GM21786 (cell line): Measurements from ENCODE around the gene ZDHHC11B.
"Not testable (repeated sequence)": the region's sequence is repeated elsewhere in the genome, so short reads cannot be mapped to it uniquely, and the experiment has no call there.

Source experiments
- ATAC-seq: cut with Tn5 transposase; IDR thresholded peaks from one replicate; pipeline ENCODE4 v1.9.1; 2021; ENCODE audit not compliant: unreplicated experiment

ZDHHC11B gene

GRCh38 chr5:756865-757345 is 27.6 kb downstream of the ZDHHC11B start:
- no peak for ATAC-seq

GRCh38 chr5:756171-756570 is 28.4 kb downstream of the ZDHHC11B start:
- ATAC-seq, result no peak

GRCh38 chr5:754143-754632 is 30.3 kb downstream of the ZDHHC11B start:
- peak; percentile 34 for ATAC-seq

- peak; percentile 30 for ATAC-seq
Observed at GRCh38 chr5:753567-754142, 30.9 kb downstream of the ZDHHC11B start.

- ATAC-seq, result not testable (repeated sequence)
Observed at GRCh38 chr5:752532-753115, 31.9 kb downstream of the ZDHHC11B start.

- not testable (repeated sequence) for ATAC-seq
Observed at GRCh38 chr5:751992-752391, 32.5 kb downstream of the ZDHHC11B start.

GRCh38 chr5:751496-751895 is 33.0 kb downstream of the ZDHHC11B start:
- ATAC-seq, result no peak

- not testable (repeated sequence) for ATAC-seq
Observed at GRCh38 chr5:750226-750625, 34.3 kb downstream of the ZDHHC11B start.

GRCh38 chr5:749101-749670 is 35.3 kb downstream of the ZDHHC11B start:
- ATAC-seq, result no peak

- not testable (repeated sequence) for ATAC-seq
Observed at GRCh38 chr5:748011-748980, 36.2 kb downstream of the ZDHHC11B start.

GRCh38 chr5:747303-747844 is 37.2 kb downstream of the ZDHHC11B start:
- not testable (repeated sequence) for ATAC-seq

- no peak for ATAC-seq
Observed at GRCh38 chr5:746258-746761, 38.2 kb downstream of the ZDHHC11B start.

- not testable (repeated sequence) for ATAC-seq
Observed at GRCh38 chr5:745272-746142, 39.0 kb downstream of the ZDHHC11B start.

- not testable (repeated sequence) for ATAC-seq
Observed at GRCh38 chr5:743696-744404, 40.7 kb downstream of the ZDHHC11B start.

- not testable (repeated sequence) for ATAC-seq
Observed at GRCh38 chr5:742276-742675, 42.3 kb downstream of the ZDHHC11B start.

GRCh38 chr5:734145-734544 is 50.4 kb downstream of the ZDHHC11B start:
- not testable (repeated sequence) for ATAC-seq

GRCh38 chr5:732754-733454 is 51.6 kb downstream of the ZDHHC11B start:
- not testable (repeated sequence) for ATAC-seq

GRCh38 chr5:729225-729624 is 55.3 kb downstream of the ZDHHC11B start:
- not testable (repeated sequence) for ATAC-seq
